Liver (tissue), 9 donors: ENCODE measurements around the gene TRIM38. TPM values are rescaled to one million over a fixed set of nuclear protein-coding genes. Genes with fewer than 3 reads are reported as not detected.
A peak's percentile ranks its signal among the peaks of the same experiment; 100 is the strongest.

Experiments
- DNase-seq: peaks from one replicate; pipeline ENCODE4 v3.0.0-alpha.2; 2017; ENCODE audit warnings: low spot score
- H3K27ac ChIP-seq, 2 donors: one replicate each; pipeline ENCODE4 v1.7.0; 2013; ENCODE audit warnings: inconsistent platforms in 2 of 2, low read length in 2 of 2, control low read depth in 1 of 2, low read depth in 1 of 2, mild to moderate bottlenecking in 1 of 2
- H3K27me3 ChIP-seq, 4 donors: one replicate each; pipeline versions ENCODE4 v1.6.1 to v1.7.0; 2013; ENCODE audit warnings: low read length in 3 of 4, inconsistent platforms in 1 of 4, mild to moderate bottlenecking in 1 of 4, moderate library complexity in 1 of 4; ENCODE audit not compliant: control insufficient read depth in 4 of 4, insufficient read depth in 4 of 4
- H3K36me3 ChIP-seq, 4 donors: one replicate each; pipeline versions ENCODE4 v1.6.1 to v1.7.0; 2013; ENCODE audit warnings: low read length in 3 of 4, mild to moderate bottlenecking in 3 of 4, low read depth in 1 of 4, moderate library complexity in 1 of 4; ENCODE audit not compliant: control insufficient read depth in 4 of 4, insufficient read depth in 3 of 4
- H3K4me1 ChIP-seq, 4 donors: one replicate each; pipeline versions ENCODE4 v1.6.1 to v1.7.0; 2013; ENCODE audit warnings: low read length in 3 of 4, mild to moderate bottlenecking in 3 of 4, moderate library complexity in 1 of 4; ENCODE audit not compliant: control insufficient read depth in 4 of 4, insufficient read depth in 4 of 4
- H3K4me3 ChIP-seq, 3 donors: one replicate each; pipeline versions ENCODE4 v1.6.1 to v1.7.0; 2013; ENCODE audit warnings: low read length in 3 of 3, control low read depth in 1 of 3, low read depth in 1 of 3, mild to moderate bottlenecking in 1 of 3
- H3K9ac ChIP-seq, 2 donors: one replicate each; pipeline ENCODE4 v1.7.0; 2013; ENCODE audit warnings: low read length in 2 of 2, mild to moderate bottlenecking in 2 of 2, moderate library complexity in 2 of 2, control low read depth in 1 of 2, low read depth in 1 of 2
- H3K9me3 ChIP-seq, 4 donors: one replicate each; pipeline versions ENCODE4 v1.6.1 to v1.7.0; 2013; ENCODE audit warnings: low read length in 3 of 4; ENCODE audit not compliant: control insufficient read depth in 4 of 4
- ATF3 ChIP-seq: IDR thresholded peaks from 2 replicates; pipeline ENCODE4 v1.6.1; 2016; ENCODE audit warnings: antibody characterized with exemption
- EGR1 ChIP-seq, 2 donors: IDR thresholded peaks; 2 replicates each; pipeline ENCODE4 v1.6.1; 2016 to 2018; ENCODE audit warnings: antibody characterized with exemption in 2 of 2, low read depth in 2 of 2
- FOXA2 ChIP-seq: IDR thresholded peaks from 2 replicates; pipeline ENCODE4 v1.6.1; 2016; ENCODE audit warnings: antibody characterized with exemption
- GABPA ChIP-seq, 2 donors: IDR thresholded peaks in 1 of 2; conservative IDR thresholded peaks in 1 of 2; 2 replicates each; pipeline ENCODE4 v1.6.1; 2016; ENCODE audit warnings: antibody characterized with exemption in 2 of 2, mild to moderate bottlenecking in 1 of 2, moderate library complexity in 1 of 2
- HNF4A ChIP-seq, 2 donors: conservative IDR thresholded peaks; 2 replicates each; pipeline ENCODE4 v1.6.1; 2016; ENCODE audit warnings: antibody characterized with exemption in 2 of 2, mild to moderate bottlenecking in 2 of 2
- HNF4G ChIP-seq: IDR thresholded peaks from 2 replicates; pipeline ENCODE4 v1.6.1; 2016; ENCODE audit warnings: antibody characterized with exemption
- MAX ChIP-seq: IDR thresholded peaks from 2 replicates; pipeline ENCODE4 v1.6.1; 2016; ENCODE audit warnings: antibody characterized with exemption
- NR2F2 ChIP-seq: IDR thresholded peaks from 2 replicates; pipeline ENCODE4 v1.6.1; 2016; ENCODE audit warnings: antibody characterized with exemption
- RAD21 ChIP-seq, 2 donors: IDR thresholded peaks; 2 replicates each; pipeline ENCODE4 v1.6.1; 2016; ENCODE audit warnings: antibody characterized with exemption in 2 of 2, mild to moderate bottlenecking in 2 of 2
- RXRA ChIP-seq, 2 donors: IDR thresholded peaks; 2 replicates each; pipeline ENCODE4 v1.6.1; 2017 to 2018; ENCODE audit warnings: antibody characterized with exemption in 2 of 2, mild to moderate bottlenecking in 1 of 2
- SP1 ChIP-seq: IDR thresholded peaks from 2 replicates; pipeline ENCODE4 v1.6.1; 2018; ENCODE audit warnings: antibody characterized with exemption, mild to moderate bottlenecking
- YY1 ChIP-seq: IDR thresholded peaks from 2 replicates; pipeline ENCODE4 v1.6.1; 2016; ENCODE audit warnings: antibody characterized with exemption, mild to moderate bottlenecking
- WGBS: extraction: QIAGEN DNeasy Blood & Tissue Kit; methylation state at CpG from one replicate; pipeline ENCODE4 v1.1.7; 2013; 5-methylcytosine and 5-hydroxymethylcytosine counted together
- polyA plus RNA-seq, 2 donors: library from polyadenylated mRNA; stranded (reverse) in 1 of 2; unstranded in 1 of 2; fragments of 200-250 nt in 1 of 2; fragments of >200 nt in 1 of 2; fragmentation: Nextera tagmentation in 1 of 2; extraction: Ambion mirVana in 1 of 2; gene quantifications; one replicate each; pipeline versions ENCODE4 v1.2.1 to v1.2.3, GENCODE V29; 2013 to 2015
- total RNA-seq, 2 donors: library from RNA; depleted of rRNA; stranded (reverse); fragments of >200 nt; gene quantifications; one replicate each; pipeline ENCODE4 v1.2.3, GENCODE V29; 2014
- TF ChIP-seq, protein P1 (sequence below): fragments of 150-350 bp; IDR thresholded peaks from 2 replicates; pipeline ENCODE4 v1.5.1; 2017; ENCODE audit warnings: improper control_type of control experiment, low read depth, low read length; ENCODE audit not compliant: missing input control
- TF ChIP-seq, protein P2 (sequence below): IDR thresholded peaks from 2 replicates; pipeline ENCODE4 v1.6.1; 2016; ENCODE audit warnings: antibody characterized with exemption, mild to moderate bottlenecking
- TF ChIP-seq, protein P3 (sequence below): IDR thresholded peaks from 2 replicates; pipeline ENCODE4 v1.6.1; 2016; ENCODE audit warnings: antibody characterized with exemption
- donor health status: healthy.
- donor health status: healthy.
- donor health status: healthy.
- donor health status: healthy.
- donor health status: healthy.

TRIM38 gene
- total and polyA plus RNA-seq, 4 donors = 1.5 to 3.9 (median 2.9) TPM

GRCh38 chr6:25927178-25927577, 35.4 kb upstream of the TRIM38 start:
- Histone ChIP-seq H3K9ac (no peak overlapping the region), H3K27me3 (no peaks in the 10 kb centered on the region), H3K9me3 (no peaks in the 10 kb centered on the region), H3K4me3 (no peak overlapping the region), H3K4me1 (peaks cover 5 to 42% (median 10%) of the 10 kb centered on the region in 4 donors), H3K27ac (peak overlapping the region; percentile 89 to 96), H3K36me3 (peaks cover 0 to 15% (median 9%) of the 10 kb centered on the region in 4 donors)
- no peak for TF ChIP-seq FOXA2
- TF ChIP-seq, protein P1, sequence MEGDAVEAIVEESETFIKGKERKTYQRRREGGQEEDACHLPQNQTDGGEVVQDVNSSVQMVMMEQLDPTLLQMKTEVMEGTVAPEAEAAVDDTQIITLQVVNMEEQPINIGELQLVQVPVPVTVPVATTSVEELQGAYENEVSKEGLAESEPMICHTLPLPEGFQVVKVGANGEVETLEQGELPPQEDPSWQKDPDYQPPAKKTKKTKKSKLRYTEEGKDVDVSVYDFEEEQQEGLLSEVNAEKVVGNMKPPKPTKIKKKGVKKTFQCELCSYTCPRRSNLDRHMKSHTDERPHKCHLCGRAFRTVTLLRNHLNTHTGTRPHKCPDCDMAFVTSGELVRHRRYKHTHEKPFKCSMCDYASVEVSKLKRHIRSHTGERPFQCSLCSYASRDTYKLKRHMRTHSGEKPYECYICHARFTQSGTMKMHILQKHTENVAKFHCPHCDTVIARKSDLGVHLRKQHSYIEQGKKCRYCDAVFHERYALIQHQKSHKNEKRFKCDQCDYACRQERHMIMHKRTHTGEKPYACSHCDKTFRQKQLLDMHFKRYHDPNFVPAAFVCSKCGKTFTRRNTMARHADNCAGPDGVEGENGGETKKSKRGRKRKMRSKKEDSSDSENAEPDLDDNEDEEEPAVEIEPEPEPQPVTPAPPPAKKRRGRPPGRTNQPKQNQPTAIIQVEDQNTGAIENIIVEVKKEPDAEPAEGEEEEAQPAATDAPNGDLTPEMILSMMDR = no peak
- TF ChIP-seq GABPA (IDR thresholded peaks at IDR 0.05 in 1 of 2, conservative IDR thresholded peaks at IDR 0.05 in 1 of 2) = no peak
- TF ChIP-seq HNF4G = no peak
- TF ChIP-seq EGR1 (IDR thresholded peaks at IDR 0.05; ENCODE audit: low read depth in 2 of 2) = no peak
- no peak for DNase-seq
- WGBS = 52% methylated on average over 2 of the region's 2 CpGs

DNA sequence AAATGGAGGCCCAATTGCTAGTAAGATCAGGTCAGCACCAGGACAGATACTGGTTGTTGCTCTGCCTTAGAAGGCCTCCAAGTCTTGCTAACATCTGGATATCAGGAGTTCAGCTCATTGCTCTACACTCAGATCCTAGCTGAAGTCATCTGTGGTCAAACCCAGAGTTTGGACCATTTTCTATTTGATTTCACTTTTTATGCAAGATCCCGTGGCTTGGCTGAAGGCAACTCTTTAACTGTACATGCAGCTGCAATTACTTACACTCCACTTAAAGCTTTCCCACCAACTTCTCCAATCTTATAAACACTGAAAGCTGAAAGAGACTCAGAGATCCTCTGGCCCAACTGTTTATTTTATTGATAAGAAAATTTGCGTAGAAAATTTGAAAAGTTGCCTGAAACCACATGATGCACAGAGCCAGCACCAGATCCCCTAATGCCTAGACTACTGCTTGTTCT, 34.8 kb upstream of the TRIM38 start:
- Histone ChIP-seq H3K27ac (peak overlapping the region; percentile 89 to 96), H3K4me3 (peak overlapping the region; percentile 4 to 84 (median 31)), H3K9me3 (no peaks in the 10 kb centered on the region), H3K9ac (peak overlapping the region in 1 of 2 donors; percentile 69), H3K27me3 (no peaks in the 10 kb centered on the region), H3K36me3 (peaks cover 0 to 9% (median 7%) of the 10 kb centered on the region in 4 donors), H3K4me1 (peaks cover 5 to 44% (median 10%) of the 10 kb centered on the region in 4 donors)
- TF ChIP-seq YY1 (peak; percentile 28), NR2F2 (no peak), GABPA (IDR thresholded peaks at IDR 0.05 in 1 of 2, conservative IDR thresholded peaks at IDR 0.05 in 1 of 2) (peak in 1 of 2 donors; percentile 20), RXRA (IDR thresholded peaks at IDR 0.05) (peak; percentile 21 to 29), HNF4A (conservative IDR thresholded peaks at IDR 0.05) (peak; percentile 4 to 6), FOXA2 (peak; percentile 7), RAD21 (IDR thresholded peaks at IDR 0.05) (no peak)
- DNase-seq = no peak
- 23% methylated on average over 2 of the region's 2 CpGs for WGBS

- H3K36me3 ChIP-seq = peaks cover 0 to 7% (median 4%) of the 10 kb centered on the region in 4 donors
- WGBS = 33% methylated on average over 4 of the region's 4 CpGs
- peak overlapping the region; percentile 69 to 98 for H3K9ac ChIP-seq
- H3K4me3 ChIP-seq = peak overlapping the region; percentile 52 to 85 (median 84)
- no peak for DNase-seq
- H3K27me3 ChIP-seq = no peaks in the 10 kb centered on the region
- H3K9me3 ChIP-seq = no peaks in the 10 kb centered on the region
- peaks cover 5 to 42% (median 9%) of the 10 kb centered on the region in 4 donors for H3K4me1 ChIP-seq
- peak overlapping the region; percentile 89 to 96 for H3K27ac ChIP-seq
- TF ChIP-seq RXRA (IDR thresholded peaks at IDR 0.05) (peak; percentile 78 to 86), FOXA2 (peak; percentile 82), HNF4A (conservative IDR thresholded peaks at IDR 0.05) (peak; percentile 94 to 97), NR2F2 (no peak), HNF4G (peak; percentile 76), EGR1 (IDR thresholded peaks at IDR 0.05; ENCODE audit: low read depth in 2 of 2) (no peak), SP1 (peak; percentile 75), ATF3 (no peak), RAD21 (IDR thresholded peaks at IDR 0.05) (peak; percentile 7 to 22), MAX (peak; percentile 53)
- TF ChIP-seq, protein P2, sequence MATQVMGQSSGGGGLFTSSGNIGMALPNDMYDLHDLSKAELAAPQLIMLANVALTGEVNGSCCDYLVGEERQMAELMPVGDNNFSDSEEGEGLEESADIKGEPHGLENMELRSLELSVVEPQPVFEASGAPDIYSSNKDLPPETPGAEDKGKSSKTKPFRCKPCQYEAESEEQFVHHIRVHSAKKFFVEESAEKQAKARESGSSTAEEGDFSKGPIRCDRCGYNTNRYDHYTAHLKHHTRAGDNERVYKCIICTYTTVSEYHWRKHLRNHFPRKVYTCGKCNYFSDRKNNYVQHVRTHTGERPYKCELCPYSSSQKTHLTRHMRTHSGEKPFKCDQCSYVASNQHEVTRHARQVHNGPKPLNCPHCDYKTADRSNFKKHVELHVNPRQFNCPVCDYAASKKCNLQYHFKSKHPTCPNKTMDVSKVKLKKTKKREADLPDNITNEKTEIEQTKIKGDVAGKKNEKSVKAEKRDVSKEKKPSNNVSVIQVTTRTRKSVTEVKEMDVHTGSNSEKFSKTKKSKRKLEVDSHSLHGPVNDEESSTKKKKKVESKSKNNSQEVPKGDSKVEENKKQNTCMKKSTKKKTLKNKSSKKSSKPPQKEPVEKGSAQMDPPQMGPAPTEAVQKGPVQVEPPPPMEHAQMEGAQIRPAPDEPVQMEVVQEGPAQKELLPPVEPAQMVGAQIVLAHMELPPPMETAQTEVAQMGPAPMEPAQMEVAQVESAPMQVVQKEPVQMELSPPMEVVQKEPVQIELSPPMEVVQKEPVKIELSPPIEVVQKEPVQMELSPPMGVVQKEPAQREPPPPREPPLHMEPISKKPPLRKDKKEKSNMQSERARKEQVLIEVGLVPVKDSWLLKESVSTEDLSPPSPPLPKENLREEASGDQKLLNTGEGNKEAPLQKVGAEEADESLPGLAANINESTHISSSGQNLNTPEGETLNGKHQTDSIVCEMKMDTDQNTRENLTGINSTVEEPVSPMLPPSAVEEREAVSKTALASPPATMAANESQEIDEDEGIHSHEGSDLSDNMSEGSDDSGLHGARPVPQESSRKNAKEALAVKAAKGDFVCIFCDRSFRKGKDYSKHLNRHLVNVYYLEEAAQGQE = peak; percentile 89
- TF ChIP-seq, protein P3, sequence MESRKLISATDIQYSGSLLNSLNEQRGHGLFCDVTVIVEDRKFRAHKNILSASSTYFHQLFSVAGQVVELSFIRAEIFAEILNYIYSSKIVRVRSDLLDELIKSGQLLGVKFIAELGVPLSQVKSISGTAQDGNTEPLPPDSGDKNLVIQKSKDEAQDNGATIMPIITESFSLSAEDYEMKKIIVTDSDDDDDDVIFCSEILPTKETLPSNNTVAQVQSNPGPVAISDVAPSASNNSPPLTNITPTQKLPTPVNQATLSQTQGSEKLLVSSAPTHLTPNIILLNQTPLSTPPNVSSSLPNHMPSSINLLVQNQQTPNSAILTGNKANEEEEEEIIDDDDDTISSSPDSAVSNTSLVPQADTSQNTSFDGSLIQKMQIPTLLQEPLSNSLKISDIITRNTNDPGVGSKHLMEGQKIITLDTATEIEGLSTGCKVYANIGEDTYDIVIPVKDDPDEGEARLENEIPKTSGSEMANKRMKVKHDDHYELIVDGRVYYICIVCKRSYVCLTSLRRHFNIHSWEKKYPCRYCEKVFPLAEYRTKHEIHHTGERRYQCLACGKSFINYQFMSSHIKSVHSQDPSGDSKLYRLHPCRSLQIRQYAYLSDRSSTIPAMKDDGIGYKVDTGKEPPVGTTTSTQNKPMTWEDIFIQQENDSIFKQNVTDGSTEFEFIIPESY = peak; percentile 68
These were observed 33.9 kb upstream of the TRIM38 start for GRCh38 chr6:25928562-25929324.
